H9 (cell line): ENCODE results near the gene KRT86. TPM values are rescaled to one million over a fixed set of nuclear protein-coding genes. Genes with fewer than 3 reads are reported as not detected.

Experiments
- DNase-seq: peaks from one replicate; pipeline ENCODE4 v3.0.0-alpha.2; 2017
- H2AFZ ChIP-seq: one replicate; pipeline ENCODE4 v1.6.1; 2013; ENCODE audit warnings: mild to moderate bottlenecking, low read length, control low read depth, moderate library complexity
- H2AK5ac ChIP-seq: 2 replicates; pipeline ENCODE4 v1.6.1; 2013; ENCODE audit warnings: low read length, control low read depth, mixed read lengths; ENCODE audit not compliant: insufficient read length
- H2BK120ac ChIP-seq: one replicate; pipeline ENCODE4 v1.6.1; 2013; ENCODE audit warnings: low read depth, mild to moderate bottlenecking, low read length, control low read depth, inconsistent platforms; ENCODE audit not compliant: poor library complexity, severe bottlenecking
- H2BK12ac ChIP-seq: 2 replicates; pipeline ENCODE4 v1.6.1; 2013; ENCODE audit warnings: low read length, control low read depth, mixed read lengths, low read depth; ENCODE audit not compliant: insufficient read length
- H2BK15ac ChIP-seq: 2 replicates; pipeline ENCODE4 v1.6.1; 2013; ENCODE audit warnings: low read depth, low read length, control low read depth
- H2BK20ac ChIP-seq: one replicate; pipeline ENCODE4 v1.6.1; 2013; ENCODE audit warnings: low read depth, mild to moderate bottlenecking, low read length, control low read depth, inconsistent platforms; ENCODE audit not compliant: poor library complexity, severe bottlenecking
- H2BK5ac ChIP-seq: 2 replicates; pipeline ENCODE4 v1.6.1; 2013; ENCODE audit warnings: low read length, control low read depth, mixed read lengths; ENCODE audit not compliant: insufficient read length
- H3K14ac ChIP-seq: 2 replicates; pipeline ENCODE4 v1.6.1; 2013; ENCODE audit warnings: low read length, control low read depth; ENCODE audit not compliant: insufficient read depth
- H3K18ac ChIP-seq: 2 replicates; pipeline ENCODE4 v1.6.1; 2013; ENCODE audit warnings: low read depth, mild to moderate bottlenecking, mixed read lengths, low read length, control low read depth; ENCODE audit not compliant: insufficient read length
- H3K23ac ChIP-seq: 2 replicates; pipeline ENCODE4 v1.6.1; 2013; ENCODE audit warnings: low read length, control low read depth, mixed read lengths, low read depth; ENCODE audit not compliant: insufficient read length
- H3K23me2 ChIP-seq: 2 replicates; pipeline ENCODE4 v1.6.1; 2013; ENCODE audit warnings: low read depth, mild to moderate bottlenecking, mixed read lengths, low read length, control low read depth; ENCODE audit not compliant: insufficient read length, poor library complexity, severe bottlenecking
- H3K27ac ChIP-seq: 2 replicates; pipeline ENCODE4 v1.5.1; 2013; ENCODE audit warnings: low read length, control low read depth, mixed read lengths, low read depth; ENCODE audit not compliant: insufficient read length
- H3K27me3 ChIP-seq: 2 replicates; pipeline ENCODE4 v1.6.1; 2013; ENCODE audit warnings: low read length, control low read depth, inconsistent platforms; ENCODE audit not compliant: insufficient read depth
- H3K4ac ChIP-seq: 2 replicates; pipeline ENCODE4 v1.6.1; 2013; ENCODE audit warnings: low read depth, mild to moderate bottlenecking, control low read depth, inconsistent platforms, low read length, moderate library complexity
- H3K4me1 ChIP-seq: 2 replicates; pipeline ENCODE4 v1.6.1; 2013; ENCODE audit warnings: low read length, control low read depth, inconsistent platforms; ENCODE audit not compliant: insufficient read depth
- H3K4me2 ChIP-seq: 2 replicates; pipeline ENCODE4 v1.6.1; 2013; ENCODE audit warnings: low read length, control low read depth, mixed read lengths; ENCODE audit not compliant: insufficient read length, insufficient read depth
- H3K56ac ChIP-seq: 2 replicates; pipeline ENCODE4 v1.6.1; 2013; ENCODE audit warnings: low read depth, mild to moderate bottlenecking, mixed read lengths, low read length, control low read depth; ENCODE audit not compliant: insufficient read length
- H3K79me1 ChIP-seq: 2 replicates; pipeline ENCODE4 v1.6.1; 2013; ENCODE audit warnings: low read depth, mild to moderate bottlenecking, moderate library complexity, low read length, control low read depth, inconsistent platforms; ENCODE audit not compliant: insufficient read depth, poor library complexity, severe bottlenecking
- H3K79me2 ChIP-seq: 2 replicates; pipeline ENCODE4 v1.6.1; 2013; ENCODE audit warnings: low read length, control low read depth, inconsistent platforms; ENCODE audit not compliant: insufficient read depth
- H3K9ac ChIP-seq: 2 replicates; pipeline ENCODE4 v1.6.1; 2013; ENCODE audit warnings: low read length, control low read depth, mixed read lengths; ENCODE audit not compliant: insufficient read length; ENCODE audit errors: extremely low read depth
- H3K9me3 ChIP-seq: one replicate; pipeline ENCODE4 v1.6.1; 2013; ENCODE audit warnings: low read depth, low read length, inconsistent platforms; ENCODE audit not compliant: control insufficient read depth
- H3T11ph ChIP-seq: one replicate; pipeline ENCODE4 v1.6.1; 2013; ENCODE audit warnings: mild to moderate bottlenecking, low read length, control low read depth, inconsistent platforms
- H4K20me1 ChIP-seq: one replicate; pipeline ENCODE4 v1.6.1; 2013; ENCODE audit not compliant: control insufficient read depth, insufficient read length, insufficient read depth
- H4K5ac ChIP-seq: 2 replicates; pipeline ENCODE4 v1.6.1; 2013; ENCODE audit warnings: low read depth, mild to moderate bottlenecking, mixed read lengths, low read length, control low read depth; ENCODE audit not compliant: insufficient read length
- H4K8ac ChIP-seq: replicated peaks from 2 replicates; pipeline ENCODE4 v1.6.1; 2013; ENCODE audit warnings: low read length, control low read depth, mixed read lengths, low read depth; ENCODE audit not compliant: insufficient read length
- H4K91ac ChIP-seq: 2 replicates; pipeline ENCODE4 v1.6.1; 2013; ENCODE audit warnings: low read depth, mild to moderate bottlenecking, moderate library complexity, mixed read lengths, low read length, control low read depth; ENCODE audit not compliant: insufficient read length
- H3K27ac Mint-ChIP-seq, 3 experiments: 2 replicates in 2 of 3; 3 replicates in 1 of 3; pipeline ENCODE4 v1.8.0; 2020 to 2021; ENCODE audit warnings: mixed read lengths in 3 of 3, mild to moderate bottlenecking in 1 of 3, moderate library complexity in 1 of 3
- H3K27me3 Mint-ChIP-seq: 2 replicates; pipeline ENCODE4 v1.8.0; 2021; ENCODE audit warnings: low read depth, mild to moderate bottlenecking, moderate library complexity, mixed read lengths
- H3K36me3 Mint-ChIP-seq, 3 experiments: 2 replicates in 2 of 3; 3 replicates in 1 of 3; pipeline ENCODE4 v1.8.0; 2020 to 2021; ENCODE audit warnings: low read depth in 3 of 3, mixed read lengths in 3 of 3; ENCODE audit not compliant: insufficient read depth in 1 of 3
- H3K4me1 Mint-ChIP-seq, 2 experiments: 2 replicates each; pipeline ENCODE4 v1.8.0; 2020; ENCODE audit warnings: mixed read lengths in 2 of 2
- H3K4me3 Mint-ChIP-seq, 2 experiments: 2 replicates in 1 of 2; 3 replicates in 1 of 2; pipeline ENCODE4 v1.8.0; 2020 to 2021; ENCODE audit warnings: mild to moderate bottlenecking in 2 of 2, mixed read lengths in 2 of 2, moderate library complexity in 1 of 2
- H3K9me3 Mint-ChIP-seq, 2 experiments: 2 replicates in 1 of 2; 3 replicates in 1 of 2; pipeline ENCODE4 v1.8.0; 2020; ENCODE audit warnings: mild to moderate bottlenecking in 2 of 2, mixed read lengths in 2 of 2, moderate library complexity in 1 of 2
- WGBS: extraction: QIAGEN DNeasy Blood & Tissue Kit; methylation state at CpG from one replicate; pipeline ENCODE4 v1.1.7; 2013; ENCODE audit warnings: missing lambda C conversion rate, low lambda C conversion rate, mixed read lengths; ENCODE audit not compliant: insufficient read length; ENCODE audit errors: extremely low coverage; 5-methylcytosine and 5-hydroxymethylcytosine counted together
- total RNA-seq: library from RNA; stranded (reverse); gene quantifications from 2 replicates; pipeline ENCODE4 v1.2.1, GENCODE V29; 2021
- TF ChIP-seq, protein P1 (sequence below): fragments of 200-600 bp; sonication (generic); conservative IDR thresholded peaks from 3 replicates; pipeline ENCODE4 v1.8.0; 2021; ENCODE audit warnings: antibody characterized with exemption, mild to moderate bottlenecking

KRT86 gene
- total RNA-seq, 1 experiment from 2014 or later = not detected

DNA sequence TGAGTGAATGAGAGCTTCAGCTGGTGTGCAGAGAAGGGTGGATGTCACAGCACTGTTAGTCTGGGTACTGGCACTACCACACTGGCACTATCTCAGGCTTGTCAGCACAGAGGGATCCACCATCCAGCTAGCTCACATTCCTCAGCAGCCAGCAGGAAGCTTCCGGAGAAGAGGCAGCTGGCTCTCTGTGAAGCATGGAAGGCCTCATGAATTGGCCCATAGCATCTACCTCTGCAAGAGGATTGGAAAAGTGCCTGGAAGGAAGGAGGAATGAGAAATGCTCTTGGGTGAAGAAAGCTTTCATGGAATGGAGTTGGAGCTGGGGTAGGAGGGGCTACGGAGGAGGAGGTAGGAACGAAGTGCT lies 36.8 kb downstream of the KRT86 start:
- H3K9me3 ChIP-seq = no peaks in the 10 kb centered on the region
- H3K56ac ChIP-seq = no peak overlapping the region
- no peak overlapping the region for H3T11ph ChIP-seq
- no peak overlapping the region for H3K9ac ChIP-seq
- H3K79me2 ChIP-seq = no peaks in the 10 kb centered on the region
- H3K4me1 ChIP-seq = no peaks in the 10 kb centered on the region
- no peak overlapping the region for H3K4ac ChIP-seq
- no peak overlapping the region for H3K14ac ChIP-seq
- H4K91ac ChIP-seq = no peak overlapping the region
- H3K27me3 ChIP-seq = peaks cover 13% of the 10 kb centered on the region; the same call in 1 of the 2 replicates
- Mint-ChIP-seq H3K9me3 (no peaks in the 10 kb centered on the region), H3K4me1 (peaks cover 5 to 6% of the 10 kb centered on the region in 2 experiments), H3K4me3 (no peak overlapping the region), H3K27me3 (peaks cover 74% of the 10 kb centered on the region), H3K36me3 (no peaks in the 10 kb centered on the region), H3K27ac (no peak overlapping the region)
- DNase-seq = no peak
- H2BK20ac ChIP-seq = no peak overlapping the region
- no peak overlapping the region for H2BK5ac ChIP-seq
- peaks cover 9% of the 10 kb centered on the region for H3K23me2 ChIP-seq
- no peak overlapping the region for H2BK120ac ChIP-seq
- H3K79me1 ChIP-seq = no peaks in the 10 kb centered on the region
- no peak overlapping the region for H2BK15ac ChIP-seq
- H3K18ac ChIP-seq = no peak overlapping the region
- H2AFZ ChIP-seq = no peak overlapping the region
- H2BK12ac ChIP-seq = no peak overlapping the region
- H3K27ac ChIP-seq = no peak overlapping the region
- H4K20me1 ChIP-seq = no peaks in the 10 kb centered on the region
- WGBS = no CpG with 5 or more reads among the region's 3 CpGs
- H4K5ac ChIP-seq = no peak overlapping the region
- H3K4me2 ChIP-seq = no peak overlapping the region
- H3K23ac ChIP-seq = no peak overlapping the region
- H4K8ac ChIP-seq = no peak overlapping the region
- TF ChIP-seq, protein P1, sequence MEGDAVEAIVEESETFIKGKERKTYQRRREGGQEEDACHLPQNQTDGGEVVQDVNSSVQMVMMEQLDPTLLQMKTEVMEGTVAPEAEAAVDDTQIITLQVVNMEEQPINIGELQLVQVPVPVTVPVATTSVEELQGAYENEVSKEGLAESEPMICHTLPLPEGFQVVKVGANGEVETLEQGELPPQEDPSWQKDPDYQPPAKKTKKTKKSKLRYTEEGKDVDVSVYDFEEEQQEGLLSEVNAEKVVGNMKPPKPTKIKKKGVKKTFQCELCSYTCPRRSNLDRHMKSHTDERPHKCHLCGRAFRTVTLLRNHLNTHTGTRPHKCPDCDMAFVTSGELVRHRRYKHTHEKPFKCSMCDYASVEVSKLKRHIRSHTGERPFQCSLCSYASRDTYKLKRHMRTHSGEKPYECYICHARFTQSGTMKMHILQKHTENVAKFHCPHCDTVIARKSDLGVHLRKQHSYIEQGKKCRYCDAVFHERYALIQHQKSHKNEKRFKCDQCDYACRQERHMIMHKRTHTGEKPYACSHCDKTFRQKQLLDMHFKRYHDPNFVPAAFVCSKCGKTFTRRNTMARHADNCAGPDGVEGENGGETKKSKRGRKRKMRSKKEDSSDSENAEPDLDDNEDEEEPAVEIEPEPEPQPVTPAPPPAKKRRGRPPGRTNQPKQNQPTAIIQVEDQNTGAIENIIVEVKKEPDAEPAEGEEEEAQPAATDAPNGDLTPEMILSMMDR = no peak
- no peak overlapping the region for H2AK5ac ChIP-seq
